LNCAP (cell line): ENCODE results near the gene TARP.

Experiments
- CTCF ChIP-seq: fragments of 450-650 bp; IDR thresholded peaks from 2 replicates; pipeline ENCODE4 v1.5.1; 2017; ENCODE audit warnings: mild to moderate bottlenecking

TARP gene

GRCh38 chr7:38299275-38299931, 26.0 kb upstream of the TARP start:
- no peak for TF ChIP-seq CTCF

GRCh38 chr7:38296059-38296857, 22.8 kb upstream of the TARP start:
- TF ChIP-seq CTCF = no peak

GRCh38 chr7:38294926-38295325, 21.5 kb upstream of the TARP start:
- no peak for TF ChIP-seq CTCF

GRCh38 chr7:38292442-38292841, 19.0 kb upstream of the TARP start:
- TF ChIP-seq CTCF = no peak

- TF ChIP-seq CTCF = no peak
Observed at GRCh38 chr7:38291650-38292049, 18.2 kb upstream of the TARP start.

- no peak; the same call in 1 of the 2 replicates for TF ChIP-seq CTCF
Observed at GRCh38 chr7:38291117-38291647, 17.7 kb upstream of the TARP start.

- no peak for TF ChIP-seq CTCF
Observed at GRCh38 chr7:38284553-38284952, 11.1 kb upstream of the TARP start.
